Lower lobe of right lung (tissue), 2 donors: ENCODE data around the gene TMEM218. TPM values are rescaled to one million over a fixed set of nuclear protein-coding genes. Genes with fewer than 3 reads are reported as not detected.

ENCODE experiments used
- ATAC-seq, 2 donors: fragments of 200-7000 bp; cut with Tn5 transposase; one replicate each; pipeline ENCODE4 v1.9.1; 2020 to 2022; ENCODE audit warnings: mild to moderate bottlenecking in 2 of 2, moderate library complexity in 2 of 2
- DNase-seq: peaks from one replicate; pipeline ENCODE4 v3.0.0-alpha.2; 2020
- H3K27ac ChIP-seq: fragments of 200-600 bp; one replicate; pipeline ENCODE4 v1.8.0; 2022
- H3K27me3 ChIP-seq: fragments of 200-600 bp; one replicate; pipeline ENCODE4 v1.8.0; 2022; ENCODE audit warnings: low read depth
- H3K36me3 ChIP-seq: fragments of 200-600 bp; one replicate; pipeline ENCODE4 v1.8.0; 2022; ENCODE audit warnings: mild to moderate bottlenecking
- H3K4me1 ChIP-seq: fragments of 200-600 bp; one replicate; pipeline ENCODE4 v1.8.0; 2022
- H3K4me3 ChIP-seq: fragments of 200-600 bp; one replicate; pipeline ENCODE4 v1.8.0; 2022; ENCODE audit warnings: mild to moderate bottlenecking
- H3K9me3 ChIP-seq: fragments of 200-600 bp; one replicate; pipeline ENCODE4 v1.8.0; 2022
- CTCF ChIP-seq: fragments of 200-600 bp; IDR thresholded peaks from one replicate; pipeline ENCODE4 v1.8.0; 2022; ENCODE audit warnings: antibody characterized with exemption, mild to moderate bottlenecking
- intact Hi-C: fragments of 100-400 bp; cut with DNase I; formaldehyde crosslinking; loops from one replicate; pipeline ENCODE4 v1.11.0; 2022
- total RNA-seq: library from RNA; stranded (reverse); fragmentation: NEBNext Ultra II Directional; extraction: Animal tissue kit (Norgen Biotek cat#: 25700); gene quantifications from one replicate; pipeline ENCODE4 v1.2.1, GENCODE V29; 2021
- donor health status: DM: no; HTN: yes; CAD: no; lungs with severe emphysema.

The TMEM218 gene
- total RNA-seq, 1 donor from 2014 or later = 20.5 TPM

GRCh38 chr11:125055107-125055715 is 56.2 kb downstream of the TMEM218 start:
- no peak for ATAC-seq
- TF ChIP-seq CTCF = no peak
- Histone ChIP-seq H3K4me3 (no peak overlapping the region), H3K36me3 (no peaks in the 10 kb centered on the region), H3K27ac (no peak overlapping the region), H3K4me1 (no peaks in the 10 kb centered on the region), H3K9me3 (no peaks in the 10 kb centered on the region), H3K27me3 (no peaks in the 10 kb centered on the region)
- intact Hi-C loops = no loop called here
- no peak for DNase-seq

GRCh38 chr11:125053167-125053566 is 58.3 kb downstream of the TMEM218 start:
- intact Hi-C loops = no loop called here
- Histone ChIP-seq H3K36me3 (no peaks in the 10 kb centered on the region), H3K27ac (no peak overlapping the region)

GRCh38 chr11:125052047-125052446 is 59.4 kb downstream of the TMEM218 start:
- ATAC-seq (no peak), DNase-seq (no peak)
- Histone ChIP-seq H3K4me3 (no peak overlapping the region), H3K27ac (no peak overlapping the region), H3K36me3 (no peaks in the 10 kb centered on the region), H3K4me1 (no peaks in the 10 kb centered on the region), H3K27me3 (no peaks in the 10 kb centered on the region), H3K9me3 (no peaks in the 10 kb centered on the region)
- TF ChIP-seq CTCF = no peak
- intact Hi-C loops = no loop called here

More at GRCh38 chr11:125053167-125053566, 58.3 kb downstream of the TMEM218 start:
- no peak for ATAC-seq
- Histone ChIP-seq H3K27me3 (no peaks in the 10 kb centered on the region), H3K4me3 (no peak overlapping the region), H3K4me1 (no peaks in the 10 kb centered on the region), H3K9me3 (no peaks in the 10 kb centered on the region)
- no peak for TF ChIP-seq CTCF
- no peak for DNase-seq

- Histone ChIP-seq H3K9me3 (no peaks in the 10 kb centered on the region), H3K36me3 (no peaks in the 10 kb centered on the region), H3K4me3 (no peak overlapping the region), H3K27me3 (no peaks in the 10 kb centered on the region), H3K27ac (no peak overlapping the region), H3K4me1 (no peaks in the 10 kb centered on the region)
- ATAC-seq (no peak), DNase-seq (no peak)
- intact Hi-C loops = no loop called here
- no peak for TF ChIP-seq CTCF
Measured at GRCh38 chr11:125049164-125049792, 62.1 kb downstream of the TMEM218 start.

Other genes starting within 250 kb of the TMEM218 start
- 11.3 TPM for gene ROBO3, start 246.2 kb downstream of the TMEM218 start, total RNA-seq
- gene ROBO4, start 213.8 kb downstream of the TMEM218 start, total RNA-seq = 58.3 TPM
- gene HEPN1, start 192.4 kb downstream of the TMEM218 start, total RNA-seq = not detected
- gene HEPACAM, start 175.6 kb downstream of the TMEM218 start, total RNA-seq = not detected
- gene CCDC15, start 157.4 kb downstream of the TMEM218 start, total RNA-seq = 1.4 TPM
- gene SLC37A2, start 48.3 kb downstream of the TMEM218 start, total RNA-seq = 25.0 TPM
- gene PKNOX2, start 53.1 kb upstream of the TMEM218 start, total RNA-seq = 14.4 TPM